HuH-7 (cell line): ENCODE results near the gene NT5DC1.
"Not testable (repeated sequence)": the region's sequence is repeated elsewhere in the genome, so short reads cannot be mapped to it uniquely, and the experiment has no call there.

Experiments used
- DNase-seq: peaks from one replicate; pipeline ENCODE4 v3.0.0; 2011; ENCODE audit warnings: low spot score

NT5DC1 gene

DNA sequence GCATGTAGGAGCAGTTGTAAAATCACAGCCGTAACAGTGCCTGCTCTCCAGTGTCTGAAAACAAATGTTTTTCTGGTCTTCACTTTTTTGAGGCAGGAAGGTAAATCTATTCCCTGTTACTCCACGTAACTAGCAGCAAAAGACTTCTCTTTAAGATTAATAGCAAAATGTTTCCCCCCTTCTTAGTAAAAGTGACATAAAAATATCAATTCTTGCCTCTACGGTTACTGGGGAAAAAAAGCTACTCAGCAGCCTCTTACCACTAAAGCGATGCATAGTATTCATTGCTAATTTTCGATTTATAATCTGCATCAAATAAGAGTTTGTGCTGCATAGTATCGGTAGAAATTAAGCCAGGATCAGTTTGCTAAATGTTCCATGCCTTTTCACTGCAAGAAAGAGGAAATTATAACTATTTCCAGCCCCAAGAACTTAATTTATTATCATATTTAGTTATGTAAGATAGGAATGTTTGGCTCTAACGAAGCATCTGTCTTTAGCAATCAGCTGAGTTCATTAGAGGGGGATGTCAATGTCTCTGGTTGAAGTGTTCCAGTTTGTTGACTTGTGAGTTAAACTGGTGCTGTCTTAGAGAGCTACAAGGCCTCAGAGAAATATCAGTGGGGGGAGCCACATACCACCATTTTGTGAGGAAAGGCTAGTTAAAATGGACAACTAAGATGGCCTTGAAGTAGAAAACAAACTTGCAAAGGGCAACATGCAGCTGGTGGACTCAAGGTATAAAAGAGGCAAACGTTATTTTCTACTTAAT, 179.7 kb downstream of the NT5DC1 start:
- no peak for DNase-seq

DNA sequence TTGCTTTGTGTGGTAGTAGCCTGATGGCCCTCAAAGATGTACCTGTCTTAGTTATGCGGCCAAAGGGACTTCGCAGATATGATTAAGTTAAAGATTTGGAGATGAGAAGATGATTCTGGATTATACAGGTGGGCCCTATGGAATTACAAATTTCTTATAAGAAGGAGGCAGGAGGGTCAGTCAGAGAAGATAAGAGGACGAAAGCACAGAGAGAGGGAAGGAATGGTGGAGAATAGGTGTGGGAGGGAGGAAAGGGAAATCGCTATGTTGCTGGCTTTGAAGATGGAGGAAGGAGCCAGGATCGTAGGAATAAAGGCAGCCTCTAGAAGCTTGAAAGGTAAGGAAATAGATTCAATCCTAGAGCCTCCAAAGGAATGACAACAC, 180.3 kb downstream of the NT5DC1 start:
- DNase-seq: no peak

DNA sequence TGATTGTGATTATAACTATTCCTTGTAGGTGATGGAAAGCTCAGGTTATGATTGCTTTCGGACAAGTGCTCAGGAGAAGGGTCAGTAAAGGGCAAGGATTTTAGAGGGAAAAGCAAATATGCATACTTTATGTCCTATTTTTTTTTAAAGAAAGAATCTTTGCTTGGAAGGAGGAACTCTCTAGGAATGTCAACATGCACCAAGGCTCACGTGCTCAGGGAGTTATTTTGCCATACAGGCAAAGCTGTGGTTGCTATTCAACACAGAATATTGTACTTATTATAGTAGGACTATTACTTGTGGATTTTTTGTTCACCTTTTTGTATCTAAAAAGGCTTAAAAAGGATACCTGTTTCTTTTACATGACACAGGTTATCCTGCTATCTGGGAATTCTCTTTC, 182.0 kb downstream of the NT5DC1 start:
- no peak for DNase-seq

DNA sequence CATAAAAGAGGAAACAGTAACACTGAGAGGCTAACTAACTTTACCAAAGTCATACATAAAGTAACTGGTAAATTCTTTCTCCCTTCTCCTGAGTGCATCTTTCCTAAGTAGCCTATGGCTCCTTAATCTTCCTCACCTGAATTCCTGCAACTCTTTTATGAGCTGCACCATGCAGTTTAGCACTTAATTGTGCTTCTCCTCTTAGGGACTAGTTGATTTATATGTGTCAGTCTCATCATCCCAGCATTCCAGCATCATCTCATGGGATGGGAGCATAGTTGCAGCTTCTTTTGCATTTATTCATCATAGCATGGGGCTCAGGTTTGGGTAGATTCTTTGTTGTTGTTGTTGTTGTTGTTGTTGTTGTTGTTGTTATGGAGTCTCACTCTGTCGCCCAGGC, 182.5 kb downstream of the NT5DC1 start:
- DNase-seq: no peak

DNA sequence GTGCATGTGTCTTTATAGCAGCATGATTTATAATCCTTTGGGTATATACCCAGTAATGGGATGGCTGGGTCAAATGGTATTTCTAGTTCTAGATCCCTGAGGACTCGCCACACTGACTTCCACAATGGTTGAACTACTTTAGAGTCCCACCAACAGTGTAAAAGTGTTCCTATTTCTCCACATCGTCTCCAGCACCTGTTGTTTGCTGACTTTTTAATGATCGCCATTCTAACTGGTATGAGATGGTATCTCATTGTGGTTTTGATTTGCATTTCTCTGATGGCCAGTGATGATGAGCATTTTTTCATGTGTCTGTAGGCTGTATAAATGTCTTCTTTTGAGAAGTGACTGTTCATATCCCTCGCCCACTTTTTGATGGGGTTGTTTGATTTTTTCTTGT, 184.3 kb downstream of the NT5DC1 start:
- not testable (repeated sequence) for DNase-seq

DNA sequence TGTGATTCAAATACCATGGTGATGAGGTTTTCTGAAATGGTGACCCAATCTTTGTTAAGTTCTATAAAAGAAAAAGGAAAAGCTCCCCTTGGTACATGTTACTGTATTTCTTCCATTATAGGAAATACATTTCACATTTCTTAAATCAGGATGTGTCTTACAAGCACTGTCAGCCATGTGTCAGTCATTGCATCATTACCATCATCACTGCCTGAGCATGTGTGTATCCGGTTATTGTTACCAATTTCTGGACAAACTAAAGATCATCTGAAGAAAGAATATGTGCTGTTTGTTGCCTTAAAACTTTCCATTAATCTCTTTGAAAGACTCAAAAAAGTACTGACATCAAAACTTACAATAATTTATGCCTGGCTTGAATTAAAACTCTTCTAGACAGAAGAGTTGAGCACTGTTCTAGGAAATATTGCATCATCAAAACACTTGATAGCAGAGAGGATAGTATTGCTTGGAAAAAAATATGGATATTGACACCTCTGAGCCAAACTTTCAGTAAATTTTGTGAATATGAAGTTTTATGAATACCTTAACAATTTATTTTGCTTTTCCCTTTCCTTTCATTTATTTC, 186.2 kb downstream of the NT5DC1 start:
- no peak for DNase-seq

DNA sequence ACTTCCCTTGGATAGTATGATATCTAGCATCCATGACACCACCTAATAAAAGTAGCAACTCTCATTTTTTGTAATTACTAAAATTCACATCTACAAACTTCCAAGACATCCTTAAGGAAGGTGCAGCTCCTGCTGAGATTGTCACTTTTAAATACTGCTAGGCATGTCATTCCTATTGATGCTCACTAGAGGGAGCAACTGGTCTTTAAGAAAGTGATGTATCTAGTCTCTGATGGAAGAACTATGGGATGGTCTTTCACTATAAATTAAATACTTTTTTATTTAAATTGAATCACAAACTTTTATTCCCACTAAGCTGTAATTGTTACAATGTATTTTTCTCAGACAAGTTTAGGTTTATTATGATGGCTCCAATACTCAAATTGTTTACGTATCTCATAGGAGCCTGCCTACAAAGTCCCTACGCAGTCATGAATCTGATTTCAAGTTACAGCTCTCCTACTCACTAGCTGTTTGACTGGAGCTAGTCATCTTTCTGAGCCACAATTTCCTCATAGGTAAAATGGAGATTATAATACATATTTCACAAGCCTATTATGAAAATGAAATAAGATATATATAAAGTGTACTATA, 187.1 kb downstream of the NT5DC1 start:
- no peak for DNase-seq

DNA sequence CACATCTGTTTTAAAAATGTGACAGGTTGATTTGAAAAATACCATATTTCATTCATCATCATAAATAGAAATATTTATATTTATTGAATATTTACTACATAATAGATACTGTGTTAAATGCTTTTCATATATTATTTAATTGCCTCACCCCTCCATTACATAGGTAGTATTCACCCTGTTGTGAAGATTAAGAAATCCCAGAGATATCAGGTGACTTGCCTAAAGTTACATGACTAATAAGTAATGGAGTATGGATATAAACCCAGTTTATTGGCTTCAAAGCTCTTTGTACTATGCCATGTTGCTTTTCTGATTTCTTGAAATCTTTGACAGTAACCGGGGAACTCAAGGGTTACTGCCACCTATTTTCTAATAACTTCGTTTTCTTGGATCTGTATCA, 189.2 kb downstream of the NT5DC1 start:
- no peak for DNase-seq

DNA sequence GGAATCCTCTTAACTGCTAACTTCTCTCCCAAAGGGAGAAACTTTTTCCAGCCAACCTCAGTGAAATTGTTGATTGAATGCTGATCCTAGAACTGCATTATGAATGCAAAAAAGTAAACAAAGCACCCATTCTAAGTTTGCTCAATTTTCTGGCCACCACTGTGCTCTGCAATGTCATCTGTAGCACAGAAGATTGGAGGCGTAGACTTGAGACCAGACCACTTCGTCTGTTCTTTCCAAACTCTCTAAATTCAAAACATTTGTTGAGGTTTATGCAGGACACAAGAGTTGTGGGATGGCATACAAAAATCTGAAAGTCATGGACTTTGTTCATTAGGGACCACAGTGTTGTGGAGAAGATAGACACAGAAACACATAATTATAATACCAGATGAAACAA, 190.1 kb downstream of the NT5DC1 start:
- no peak for DNase-seq

DNA sequence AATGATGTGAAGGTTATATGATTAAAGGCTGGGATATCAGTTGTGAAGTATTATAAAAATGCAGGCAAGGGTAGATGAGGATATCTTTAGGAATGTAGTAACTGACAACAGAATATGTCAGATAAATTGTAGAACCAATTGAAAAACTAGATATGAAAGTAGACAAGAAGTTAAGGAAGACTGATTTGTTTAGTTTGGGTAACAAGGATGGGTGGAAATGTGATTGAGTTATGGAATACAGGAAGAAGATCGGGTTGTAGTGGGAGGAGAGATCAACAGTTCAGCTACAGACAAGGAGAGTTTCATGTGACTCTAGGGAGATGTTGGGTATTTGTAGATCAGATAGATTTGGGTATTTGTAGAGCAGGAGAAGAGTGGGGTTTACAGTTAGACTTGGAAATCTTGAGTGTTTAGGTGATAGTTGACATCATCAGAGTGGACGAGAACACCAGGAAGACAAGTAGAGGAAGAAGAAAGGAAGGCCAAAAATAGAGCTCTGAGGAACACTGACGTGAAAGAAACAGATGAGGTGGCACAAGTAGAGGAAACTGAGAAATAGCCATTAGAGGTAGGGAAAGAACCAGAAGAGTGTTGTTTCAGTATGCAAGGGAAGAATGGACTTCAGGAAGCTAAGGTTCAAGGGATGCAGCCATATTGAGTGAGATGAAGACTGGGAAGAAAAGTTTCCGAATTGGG, 191.2 kb downstream of the NT5DC1 start:
- no peak for DNase-seq

DNA sequence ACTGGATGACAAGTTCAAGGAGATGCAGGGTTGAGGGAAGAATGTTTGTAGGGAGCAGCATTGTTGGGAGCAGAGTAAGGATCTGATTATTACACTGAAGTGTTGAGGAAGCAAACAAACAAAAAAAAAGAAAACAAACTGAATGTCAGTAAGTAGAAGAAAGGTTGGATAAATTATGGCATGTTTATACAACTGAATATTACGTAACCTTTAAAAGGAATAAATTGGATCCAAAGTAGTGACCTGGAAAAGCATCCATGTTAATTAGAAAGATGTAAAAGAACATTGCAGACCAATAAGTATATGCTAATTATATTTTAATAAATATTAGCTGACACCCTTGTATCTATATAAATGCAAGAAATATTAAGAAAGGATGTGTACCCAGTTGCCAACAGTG, 191.9 kb downstream of the NT5DC1 start:
- DNase-seq: no peak

DNA sequence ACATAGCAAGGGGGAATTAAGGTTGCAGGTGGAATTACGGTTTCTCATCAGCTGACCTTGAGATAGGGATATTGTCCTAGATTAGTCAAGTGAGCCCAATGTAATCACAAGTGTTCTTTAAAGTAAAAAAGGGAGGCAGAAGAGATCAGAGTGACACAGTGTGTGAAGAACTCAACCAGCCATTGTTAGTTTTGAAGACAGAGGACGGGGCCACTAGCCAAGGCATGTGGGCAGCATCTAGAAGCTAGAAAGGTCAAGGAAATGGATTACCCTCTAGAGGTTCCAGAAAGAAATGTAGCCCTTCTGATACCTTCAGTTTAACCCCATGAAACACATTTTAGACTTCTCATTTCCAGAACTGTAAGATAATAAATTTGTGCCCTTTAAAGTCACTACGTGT, 197.6 kb downstream of the NT5DC1 start:
- DNase-seq: no peak

DNA sequence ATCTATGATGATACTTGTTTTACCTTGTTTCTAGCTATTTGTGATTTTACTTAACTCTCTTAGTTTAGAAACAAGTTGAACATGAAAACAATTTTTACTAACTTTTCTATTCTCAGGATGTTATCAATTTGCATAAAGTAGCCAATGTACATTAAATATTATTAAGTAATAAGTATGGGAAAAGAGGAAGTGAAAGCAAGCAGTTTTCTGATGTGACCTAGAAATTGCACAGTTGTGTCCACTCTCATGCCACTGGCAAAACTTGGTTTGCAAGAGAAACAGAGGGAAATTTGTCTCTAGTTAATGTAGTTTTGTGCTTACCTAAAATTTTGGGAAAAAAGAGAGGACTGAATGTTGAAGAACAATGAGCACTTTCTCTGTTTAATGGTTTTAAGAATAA, 198.3 kb downstream of the NT5DC1 start:
- no peak for DNase-seq
